Amygdala (tissue), 56 donors: ENCODE measurements around the gene ITGB1.
"Not testable (repeated sequence)": the region's sequence is repeated elsewhere in the genome, so short reads cannot be mapped to it uniquely, and the experiment has no call there.

Experiments used
- DNase-seq, 56 donors: peaks; one replicate each; lab custom pipeline; 2025; lab: John Stamatoyannopoulos, UW

The ITGB1 gene

GRCh38 chr10:32895200-32895968 lies 62.6 kb downstream of the ITGB1 start:
- not testable (repeated sequence) for DNase-seq

GRCh38 chr10:32893916-32894664 lies 63.9 kb downstream of the ITGB1 start:
- DNase-seq: no peak

- no peak for DNase-seq
Observed at GRCh38 chr10:32893434-32893833, 64.6 kb downstream of the ITGB1 start.

- no peak for DNase-seq
Observed at GRCh38 chr10:32891261-32891660, 66.8 kb downstream of the ITGB1 start.

GRCh38 chr10:32890444-32890843 lies 67.6 kb downstream of the ITGB1 start:
- DNase-seq: no peak

DNA sequence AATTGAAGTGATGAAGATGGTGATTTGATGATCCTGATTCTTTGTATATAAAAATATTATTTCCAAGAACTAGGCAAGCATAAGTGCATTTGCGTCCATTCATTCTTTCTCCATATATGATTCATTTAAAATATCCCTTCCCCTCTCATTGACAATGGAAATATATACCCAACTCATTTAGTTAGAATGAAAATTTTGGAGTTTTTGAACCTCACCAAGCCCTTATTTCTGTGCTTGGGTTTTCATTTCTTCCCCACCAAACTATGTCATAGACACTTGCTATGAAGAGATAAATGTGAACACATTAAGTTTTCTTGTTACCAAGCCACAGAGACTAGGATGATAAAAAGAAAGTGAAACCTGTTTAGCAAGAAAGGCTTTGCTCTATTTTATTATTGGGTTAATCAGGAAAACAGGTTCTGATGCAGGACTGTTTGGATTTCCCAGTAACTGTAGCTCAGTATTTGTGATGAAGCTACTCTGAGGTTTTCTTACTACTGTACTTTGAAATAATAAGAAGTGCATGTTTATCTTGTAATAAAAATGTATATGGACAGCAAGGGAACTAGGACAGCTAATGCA lies 68.3 kb downstream of the ITGB1 start:
- no peak for DNase-seq

DNA sequence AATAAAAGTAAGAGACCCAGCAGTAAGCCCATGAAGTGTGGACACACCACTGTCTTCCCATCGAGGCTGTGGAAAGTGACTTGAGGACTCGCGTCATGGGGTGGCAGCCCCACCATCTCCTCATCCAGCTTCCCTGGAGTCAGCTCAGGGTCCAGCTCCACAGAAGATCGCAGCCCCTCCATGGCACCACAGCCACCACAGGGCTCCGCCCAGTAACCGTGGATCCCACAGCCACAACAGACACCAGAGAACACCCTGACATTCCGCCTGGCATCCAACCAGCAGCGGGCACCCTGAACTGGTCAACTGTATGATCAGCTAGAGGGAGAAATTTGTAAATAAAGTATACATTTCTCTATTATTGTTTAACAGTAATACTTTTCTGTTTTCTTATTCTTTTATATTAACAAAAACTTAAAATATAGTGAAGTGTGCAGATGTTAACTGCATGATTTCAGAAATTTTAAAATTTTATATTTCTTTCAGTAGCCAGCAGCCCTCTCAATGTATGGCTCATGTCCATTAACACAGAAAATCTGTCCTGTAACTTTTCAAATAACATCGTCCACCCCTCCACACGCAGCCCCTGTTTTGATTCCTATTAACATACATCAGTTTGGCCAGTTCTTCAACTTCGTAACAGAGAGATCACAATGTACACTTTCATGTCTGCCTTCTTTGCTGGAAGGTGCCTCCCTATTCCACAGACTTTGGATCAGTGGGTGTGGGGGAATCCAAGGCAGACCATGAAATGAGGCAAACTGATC lies 69.7 kb downstream of the ITGB1 start:
- no peak for DNase-seq

- no peak for DNase-seq
Observed at GRCh38 chr10:32887481-32887880, 70.5 kb downstream of the ITGB1 start.

DNA sequence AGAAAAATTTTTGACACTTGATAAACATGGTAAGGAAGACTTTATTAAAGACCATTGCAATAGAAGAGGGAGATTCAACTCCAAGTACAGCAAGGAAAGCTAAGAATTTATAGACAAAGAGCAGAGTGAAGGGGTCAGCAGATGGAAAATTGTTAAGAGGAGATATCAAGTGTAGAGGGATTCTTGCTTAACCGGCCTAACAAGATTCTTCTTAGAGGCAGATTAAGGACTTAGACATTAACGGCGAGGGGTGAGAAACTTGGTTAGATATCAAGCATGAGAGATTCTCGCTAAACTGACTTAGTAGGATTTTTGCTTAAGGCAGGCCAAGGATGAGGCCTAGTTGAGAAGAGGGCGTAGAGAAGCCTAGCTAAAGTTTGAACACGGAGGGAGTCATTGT lies 76.0 kb downstream of the ITGB1 start:
- DNase-seq: no peak

DNA sequence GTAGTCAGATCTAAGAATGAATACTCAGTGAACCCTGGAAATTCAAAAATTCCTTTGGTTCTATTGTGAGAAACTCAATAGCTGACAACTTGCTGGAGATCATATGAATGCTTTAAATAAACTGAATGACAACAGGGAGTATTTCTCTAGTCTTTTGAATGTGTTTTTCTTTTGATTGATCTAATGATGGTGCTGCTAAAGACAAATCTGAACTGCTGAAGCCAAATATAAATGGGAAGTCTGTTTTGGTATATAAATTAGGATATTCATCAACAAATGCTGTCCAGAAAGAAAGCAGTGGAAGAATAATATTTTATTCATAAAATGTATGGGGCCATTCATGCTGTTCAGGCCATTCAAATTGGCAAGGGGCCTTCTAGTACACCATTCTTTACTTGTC lies 79.4 kb downstream of the ITGB1 start:
- no peak for DNase-seq

- no peak for DNase-seq
Observed at GRCh38 chr10:32877915-32878314, 80.1 kb downstream of the ITGB1 start.

DNA sequence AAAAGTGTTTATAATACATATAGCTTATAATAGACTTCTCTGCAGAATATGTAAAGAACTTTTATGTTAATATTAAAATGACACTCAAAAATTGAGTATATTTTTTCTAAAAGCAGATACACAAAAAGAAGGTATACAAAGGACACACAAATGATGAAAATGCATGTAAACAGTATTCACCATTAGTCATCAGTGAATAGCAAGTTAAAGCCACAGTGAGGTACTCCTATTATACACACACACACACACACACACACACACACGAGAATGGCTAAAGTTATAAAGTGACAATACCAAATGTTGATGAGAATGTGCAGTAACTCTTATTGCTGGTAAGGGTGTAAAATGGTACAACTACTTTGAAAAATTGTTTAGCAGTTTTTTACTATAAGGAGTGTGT lies 92.9 kb downstream of the ITGB1 start:
- no peak for DNase-seq

- DNase-seq: no peak
Observed at GRCh38 chr10:32854435-32854834, 103.6 kb downstream of the ITGB1 start.

GRCh38 chr10:32851301-32851700 lies 106.7 kb downstream of the ITGB1 start:
- DNase-seq: no peak
